ENCODE measurements around the gene VWC2. TPM values are rescaled to one million over a fixed set of nuclear protein-coding genes. Genes with fewer than 3 reads are reported as not detected.

Gene VWC2
- total and polyA plus RNA-seq, 2 of the 4 experiments (the other 2 are of a cell fraction): not detected

DNA sequence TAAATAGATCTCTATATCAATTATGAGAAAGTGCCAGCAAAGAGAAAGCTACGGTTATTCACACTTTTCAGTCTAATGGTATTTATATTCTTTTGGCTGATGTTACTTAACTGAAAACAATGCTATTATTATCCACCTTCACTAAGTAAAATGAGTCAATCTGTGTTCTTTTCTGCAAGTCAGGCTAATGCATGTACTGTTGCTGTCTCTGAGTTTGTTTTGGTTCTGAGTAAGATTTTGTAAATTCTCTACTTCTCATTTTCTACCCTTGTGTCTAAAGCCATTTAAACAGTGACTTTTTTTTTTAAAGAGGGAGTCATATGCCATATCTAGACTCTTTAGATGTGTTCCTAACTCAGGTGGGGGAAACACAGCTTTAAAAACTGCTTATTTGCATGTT, 7.5 kb downstream of the VWC2 start:
- Histone ChIP-seq H3K18ac (ENCODE audit: low read depth, low read length) (no peak overlapping the region), H3K4me2 (ENCODE audit: low read depth, low read length) (no peak overlapping the region), H4K5ac (ENCODE audit: low read depth, low read length) (no peak overlapping the region), H2BK120ac (ENCODE audit: low read depth, low read length) (no peak overlapping the region), H3K79me1 (ENCODE audit: low read depth in 1 of 2, low read length in 2 of 2) (no peaks in the 10 kb centered on the region), H3K9me1 (ENCODE audit: insufficient read depth, low read length) (no peaks in the 10 kb centered on the region), H3K9me3 (ENCODE audit: control insufficient read depth, insufficient read depth, low read length) (0 out of 2 replicates have a peak, but pooled peaks cover 2% of the 10 kb centered on the region), H4K20me1 (ENCODE audit: insufficient read depth, low read length) (no peaks in the 10 kb centered on the region), H3K56ac (ENCODE audit: extremely low read depth, insufficient read depth, low read length) (no peak overlapping the region), H2BK5ac (ENCODE audit: low read depth, low read length, poor library complexity, severe bottlenecking) (no peak overlapping the region), H2AK9ac (replicated peaks; ENCODE audit: low read depth, low read length, poor library complexity) (no peak overlapping the region), H3K27me3 (ENCODE audit: control insufficient read depth, insufficient read depth, low read length) (peaks cover 1% of the 10 kb centered on the region; the same call in 1 of the 2 replicates), H4K91ac (ENCODE audit: insufficient read depth, low read depth, low read length) (no peak overlapping the region), H3K23ac (ENCODE audit: low read depth, low read length) (no peak overlapping the region), H2AFZ (replicated peaks; ENCODE audit: low read length, poor library complexity) (no peak overlapping the region), H3K4ac (ENCODE audit: low read depth, low read length) (no peak overlapping the region), H3K4me3 (ENCODE audit: insufficient read depth, low read depth, low read length) (no peak overlapping the region), H2BK20ac (ENCODE audit: low read depth, low read length) (no peak overlapping the region), H2BK15ac (ENCODE audit: low read depth, low read length) (no peak overlapping the region), H4K8ac (ENCODE audit: low read depth in 2 of 2, low read length in 2 of 2) (no peak overlapping the region), H3K4me1 (ENCODE audit: control insufficient read depth, insufficient read depth, low read length) (no peaks in the 10 kb centered on the region), H2AK5ac (ENCODE audit: low read depth, low read length) (no peak overlapping the region), H3K27ac (ENCODE audit: insufficient read depth, low read length) (no peak overlapping the region), H3K14ac (replicated peaks; ENCODE audit: low read depth, low read length) (no peak overlapping the region), H3K36me3 (ENCODE audit: control insufficient read depth, insufficient read depth, low read length) (no peaks in the 10 kb centered on the region), H3K9ac (ENCODE audit: low read depth, low read length) (no peak overlapping the region)
- CTCF ChIA-PET: no interaction called here
- intact Hi-C loops (cut with micrococcal nuclease) (no loop called here), dilution Hi-C loops (cut with HindIII; ENCODE audit: low sequenced_read_pairs, unreplicated experiment) (no loop called here), in situ Hi-C loops (cut with MboI; ENCODE audit: low sequenced_read_pairs) (no loop called here)
- no TSS peak for BruUV-seq (replicated peaks)
- TF ChIP-seq, protein P1, sequence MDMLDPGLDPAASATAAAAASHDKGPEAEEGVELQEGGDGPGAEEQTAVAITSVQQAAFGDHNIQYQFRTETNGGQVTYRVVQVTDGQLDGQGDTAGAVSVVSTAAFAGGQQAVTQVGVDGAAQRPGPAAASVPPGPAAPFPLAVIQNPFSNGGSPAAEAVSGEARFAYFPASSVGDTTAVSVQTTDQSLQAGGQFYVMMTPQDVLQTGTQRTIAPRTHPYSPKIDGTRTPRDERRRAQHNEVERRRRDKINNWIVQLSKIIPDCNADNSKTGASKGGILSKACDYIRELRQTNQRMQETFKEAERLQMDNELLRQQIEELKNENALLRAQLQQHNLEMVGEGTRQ (IDR thresholded peaks at IDR 0.05; ENCODE audit: low read depth, low read length): no peak
- TF ChIP-seq MXI1 (IDR thresholded peaks at IDR 0.05; ENCODE audit: borderline replicate concordance, low read depth, low read length) (no peak), RAD21 (IDR thresholded peaks at IDR 0.05; ENCODE audit: low read length) (no peak), RCOR1 (IDR thresholded peaks at IDR 0.05; ENCODE audit: insufficient replicate concordance, low read length) (no peak), POLR2A (IDR thresholded peaks at IDR 0.05; ENCODE audit: low read depth, low read length) (no peak), MAFK (IDR thresholded peaks at IDR 0.05; ENCODE audit: low read depth, low read length) (no peak)
- no peak for ATAC-seq (ENCODE audit: low read depth)
- no CpG with 5 or more reads among the region's 1 CpG for WGBS, 2 experiments (ENCODE audit: extremely low coverage in 2 of 2, insufficient read length in 1 of 2)
- POLR2A ChIA-PET (ENCODE audit: unreplicated experiment): no interaction called here
- no peak for DNase-seq

All from IMR-90 (cell line).